Transverse colon (tissue), 4 donors: ENCODE measurements around the gene ZNF79. TPM values are rescaled to one million over a fixed set of nuclear protein-coding genes. Genes with fewer than 3 reads are reported as not detected.

Experiments used
- DNase-seq: peaks from one replicate; pipeline ENCODE4 v3.0.0-alpha.2; 2019
- H3K27ac ChIP-seq, 4 donors: fragments of 200-600 bp; sonication (generic); 2 replicates each; pipeline ENCODE4 v1.5.1; 2016 to 2018; ENCODE audit warnings: inconsistent platforms in 4 of 4
- H3K27me3 ChIP-seq: fragments of 200-600 bp; sonication (generic); 2 replicates; pipeline ENCODE4 v1.5.1; 2017; ENCODE audit warnings: inconsistent platforms
- H3K36me3 ChIP-seq, 4 donors: fragments of 200-600 bp; sonication (generic); 2 replicates each; pipeline ENCODE4 v1.5.1; 2017 to 2019; ENCODE audit warnings: inconsistent platforms in 4 of 4
- H3K4me1 ChIP-seq, 4 donors: fragments of 200-600 bp; sonication (generic); 2 replicates each; pipeline ENCODE4 v1.5.1; 2017 to 2020; ENCODE audit warnings: inconsistent platforms in 4 of 4
- H3K4me3 ChIP-seq, 4 donors: fragments of 200-600 bp; sonication (generic); 1 replicate in 1 of 4; 2 replicates in 3 of 4; pipeline versions ENCODE4 v1.5.1 to v1.6.1; 2017 to 2019; ENCODE audit warnings: inconsistent platforms in 4 of 4
- H3K9me3 ChIP-seq, 2 donors: fragments of 200-600 bp; sonication (generic); 2 replicates each; pipeline ENCODE4 v1.5.1; 2017 to 2019; ENCODE audit warnings: inconsistent platforms in 2 of 2
- EP300 ChIP-seq: sonication (generic); formaldehyde crosslinking; IDR thresholded peaks from one replicate; pipeline ENCODE4 v1.6.1; 2017; ENCODE audit warnings: antibody characterized with exemption, low read depth
- POLR2A ChIP-seq: fragments of 450-650 bp; IDR thresholded peaks from one replicate; pipeline ENCODE4 v1.6.1; 2016; ENCODE audit warnings: antibody characterized with exemption, mild to moderate bottlenecking, moderate library complexity
- POLR2AphosphoS5 ChIP-seq, 3 donors: sonication (generic); formaldehyde crosslinking; IDR thresholded peaks; one replicate each; pipeline ENCODE4 v1.6.1; 2016; ENCODE audit warnings: antibody characterized with exemption in 3 of 3
- whole genome bisulfite sequencing, 2 donors: methylation state at CpG; one replicate each; pipeline ENCODE4 v1.1.5; 2018; ENCODE audit warnings: low coverage in 1 of 2; 5-methylcytosine and 5-hydroxymethylcytosine counted together
- in situ Hi-C, 4 donors: fragments of 200-750 bp; cut with MboI; loops; one replicate each; pipeline versions ENCODE4 v1.15.0 to v1.15.1; 2017; ENCODE audit warnings: low sequenced_read_pairs in 3 of 4, low pct_ligation_motif_present in 1 of 4, low pct_unique_long_range_greater_than_20kb in 1 of 4
- intact Hi-C: fragments of 100-400 bp; cut with DNase I; formaldehyde crosslinking; loops from one replicate; pipeline ENCODE4 v1.15.1; 2023; ENCODE audit warnings: low total_unique reads
- total RNA-seq, 4 donors: library from RNA; depleted of rRNA; stranded (reverse); fragments of >200 nt; gene quantifications; one replicate each; pipeline ENCODE4 v1.1.0, GENCODE V29; 2016
- TF ChIP-seq, protein P1 (sequence below), 5 experiments: fragments of 200-600 bp in 3 of 5; fragments of 450-650 bp in 2 of 5; sonication (generic) in 3 of 5; IDR thresholded peaks; 1 replicate in 2 of 5; 2 replicates in 3 of 5; pipeline ENCODE4 v1.5.1; 2016 to 2017; ENCODE audit warnings: antibody characterized with exemption in 5 of 5, inconsistent platforms in 3 of 5, mild to moderate bottlenecking in 2 of 5, moderate library complexity in 1 of 5

The ZNF79 gene
- total RNA-seq, 4 donors from 2014 or later = 9.4 to 12.3 (median 11.3) TPM

DNA sequence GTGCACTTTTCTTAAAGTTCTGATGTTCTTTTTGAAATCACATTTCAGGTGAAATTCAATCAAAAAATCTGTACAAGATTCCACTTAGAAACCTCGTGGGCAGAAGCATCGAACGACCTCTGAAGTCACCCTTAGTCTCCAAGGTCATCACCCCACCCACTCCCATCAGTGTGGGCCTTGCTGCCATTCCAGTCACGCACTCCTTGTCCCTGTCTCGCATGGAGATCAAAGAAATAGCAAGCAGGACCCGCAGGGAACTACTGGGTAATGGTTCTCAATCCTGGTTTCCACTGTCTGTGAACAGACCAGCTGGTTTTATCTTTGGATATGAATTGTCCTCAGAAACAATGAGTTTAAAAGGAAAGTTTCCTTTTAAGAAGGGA lies 35.3 kb upstream of the ZNF79 start:
- Histone ChIP-seq H3K27ac (peak overlapping the region; percentile 64 to 73 (median 70)), H3K36me3 (no peaks in the 10 kb centered on the region), H3K4me1 (peaks cover 5 to 26% (median 15%) of the 10 kb centered on the region in 4 donors), H3K27me3 (no peaks in the 10 kb centered on the region), H3K4me3 (no peak overlapping the region), H3K9me3 (no peaks in the 10 kb centered on the region)
- 20 to 42% methylated on average over 1 to 6 of the region's 6 CpGs for WGBS, 2 donors
- intact Hi-C loops (no loop called here), in situ Hi-C loops (no loop called here)
- DNase-seq = no peak
- TF ChIP-seq EP300 (no peak), POLR2A (no peak), POLR2AphosphoS5 (IDR thresholded peaks at IDR 0.05) (no peak)
- TF ChIP-seq, protein P1, sequence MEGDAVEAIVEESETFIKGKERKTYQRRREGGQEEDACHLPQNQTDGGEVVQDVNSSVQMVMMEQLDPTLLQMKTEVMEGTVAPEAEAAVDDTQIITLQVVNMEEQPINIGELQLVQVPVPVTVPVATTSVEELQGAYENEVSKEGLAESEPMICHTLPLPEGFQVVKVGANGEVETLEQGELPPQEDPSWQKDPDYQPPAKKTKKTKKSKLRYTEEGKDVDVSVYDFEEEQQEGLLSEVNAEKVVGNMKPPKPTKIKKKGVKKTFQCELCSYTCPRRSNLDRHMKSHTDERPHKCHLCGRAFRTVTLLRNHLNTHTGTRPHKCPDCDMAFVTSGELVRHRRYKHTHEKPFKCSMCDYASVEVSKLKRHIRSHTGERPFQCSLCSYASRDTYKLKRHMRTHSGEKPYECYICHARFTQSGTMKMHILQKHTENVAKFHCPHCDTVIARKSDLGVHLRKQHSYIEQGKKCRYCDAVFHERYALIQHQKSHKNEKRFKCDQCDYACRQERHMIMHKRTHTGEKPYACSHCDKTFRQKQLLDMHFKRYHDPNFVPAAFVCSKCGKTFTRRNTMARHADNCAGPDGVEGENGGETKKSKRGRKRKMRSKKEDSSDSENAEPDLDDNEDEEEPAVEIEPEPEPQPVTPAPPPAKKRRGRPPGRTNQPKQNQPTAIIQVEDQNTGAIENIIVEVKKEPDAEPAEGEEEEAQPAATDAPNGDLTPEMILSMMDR (IDR thresholded peaks at IDR 0.05) = no peak

DNA sequence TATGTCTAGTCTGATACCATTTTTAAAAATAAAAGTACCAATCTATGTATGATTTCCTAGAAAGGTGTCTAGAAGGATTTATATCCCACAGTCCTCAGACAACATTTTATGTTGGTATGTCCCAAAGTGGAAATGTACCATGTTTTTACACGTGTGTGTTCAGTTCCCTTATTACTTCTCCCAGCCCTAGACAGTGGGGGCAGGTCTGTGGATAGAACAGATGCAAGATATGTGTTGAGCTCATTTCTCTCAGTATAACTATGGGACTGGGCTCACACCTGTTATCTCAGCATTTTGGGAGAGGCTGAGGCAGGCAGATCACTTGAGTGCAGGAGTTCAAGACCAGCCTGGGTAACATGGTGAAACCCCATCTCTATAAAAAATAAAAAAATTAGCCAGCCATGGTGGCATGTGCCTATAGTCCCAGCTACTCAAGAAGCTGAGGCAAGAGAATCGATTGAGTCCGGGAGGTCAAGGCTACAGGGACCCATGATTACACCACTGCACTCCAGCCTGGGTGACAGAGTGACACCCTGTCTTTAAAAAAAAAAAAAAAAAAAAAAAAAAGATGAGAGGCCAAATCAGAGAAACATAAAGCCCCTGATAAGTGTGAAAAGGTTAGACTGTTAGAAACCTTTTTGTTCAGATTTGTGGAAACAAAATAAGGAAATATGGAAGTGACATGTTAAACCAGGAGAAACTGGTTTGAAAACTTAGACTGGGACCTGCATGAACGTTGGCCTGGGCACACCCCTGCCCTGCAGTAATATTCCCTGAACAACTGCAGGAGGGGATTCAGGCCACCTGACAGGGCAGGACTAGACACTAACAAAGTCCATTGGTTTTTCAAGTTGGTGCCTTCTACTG lies 34.6 kb upstream of the ZNF79 start:
- no peak for DNase-seq
- WGBS, 2 donors = 30 to 71% methylated on average over 1 to 4 of the region's 4 CpGs
- H3K9me3 ChIP-seq = no peaks in the 10 kb centered on the region
- peaks cover 5 to 26% (median 15%) of the 10 kb centered on the region in 4 donors for H3K4me1 ChIP-seq
- peak overlapping the region; percentile 64 to 73 (median 70) for H3K27ac ChIP-seq
- H3K36me3 ChIP-seq = no peaks in the 10 kb centered on the region
- TF ChIP-seq, protein P1 (IDR thresholded peaks at IDR 0.05) = no peak
- no peak for TF ChIP-seq POLR2A
- TF ChIP-seq POLR2AphosphoS5 (IDR thresholded peaks at IDR 0.05) = no peak
- TF ChIP-seq EP300 = no peak
- in situ Hi-C loops = no loop called here
- H3K27me3 ChIP-seq = no peaks in the 10 kb centered on the region
- intact Hi-C loops = loop anchor here (10.0 kb wide), 1 partner anchor 175 kb away; no protein-coding TSS in a partner anchor
- H3K4me3 ChIP-seq = no peak overlapping the region

GRCh38 chr9:127390248-127390545 lies 34.0 kb upstream of the ZNF79 start:
- in situ Hi-C loops = no loop called here
- no peak for TF ChIP-seq POLR2A
- Histone ChIP-seq H3K9me3 (no peaks in the 10 kb centered on the region), H3K4me1 (peaks cover 5 to 26% (median 15%) of the 10 kb centered on the region in 4 donors), H3K27me3 (no peaks in the 10 kb centered on the region), H3K4me3 (no peak overlapping the region), H3K27ac (peak overlapping the region in 3 of 4 donors; percentile 7 to 68 (median 25)), H3K36me3 (no peaks in the 10 kb centered on the region)
- DNase-seq = no peak
- WGBS, 2 donors = 33 to 41% methylated on average over 2 of the region's 2 CpGs
- intact Hi-C loops = loop anchor here (10.0 kb wide), 1 partner anchor 175 kb away; no protein-coding TSS in a partner anchor

DNA sequence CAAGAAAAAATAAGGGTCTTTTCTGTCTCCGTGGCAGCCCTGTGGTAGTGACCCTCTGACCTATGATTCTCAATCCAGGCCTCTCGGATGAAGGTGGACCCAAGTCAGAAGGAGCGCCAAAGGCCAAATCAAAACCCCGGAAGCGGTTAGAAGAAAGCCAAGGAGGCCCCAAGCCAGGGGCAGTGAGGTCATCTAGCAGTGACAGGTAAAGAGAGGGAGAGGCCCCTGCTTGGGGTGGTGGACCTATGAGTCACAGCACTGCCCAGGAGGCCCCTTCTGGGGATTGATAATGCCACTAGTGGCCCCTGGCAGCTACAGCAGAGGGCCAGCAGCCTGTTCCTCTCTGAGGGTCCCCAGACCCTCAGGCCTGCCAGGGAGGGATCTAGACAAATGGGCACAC lies 33.6 kb upstream of the ZNF79 start:
- no peaks in the 10 kb centered on the region for H3K36me3 ChIP-seq
- peaks cover 5 to 26% (median 15%) of the 10 kb centered on the region in 4 donors for H3K4me1 ChIP-seq
- in situ Hi-C loops = no loop called here
- intact Hi-C loops = loop anchor here (10.0 kb wide), 1 partner anchor 176 kb away; no protein-coding TSS in a partner anchor
- DNase-seq = no peak
- TF ChIP-seq POLR2A = no peak
- TF ChIP-seq, protein P1 (IDR thresholded peaks at IDR 0.05) = no peak
- no peak for TF ChIP-seq EP300
- TF ChIP-seq POLR2AphosphoS5 (IDR thresholded peaks at IDR 0.05) = no peak
- H3K4me3 ChIP-seq = no peak overlapping the region
- peak overlapping the region in 3 of 4 donors; percentile 7 to 68 (median 25) for H3K27ac ChIP-seq
- WGBS, 2 donors = 47 to 65% methylated on average over 2 to 5 of the region's 5 CpGs
- H3K27me3 ChIP-seq = no peaks in the 10 kb centered on the region
- no peaks in the 10 kb centered on the region for H3K9me3 ChIP-seq
